OCI-LY1 (cell line): ENCODE measurements around the gene PRKG1.

ENCODE experiments used
- CTCF ChIP-seq: fragments of 200-600 bp; sonication (generic), shearing (Covaris generic); IDR thresholded peaks from 2 replicates; pipeline ENCODE4 v1.5.1; 2017; ENCODE audit warnings: mild to moderate bottlenecking, antibody characterized with exemption, low read length, moderate library complexity, mixed read lengths
- EZH2 ChIP-seq: fragments of 200-600 bp; sonication (generic), shearing (Covaris generic); IDR thresholded peaks from 2 replicates; pipeline ENCODE4 v1.8.0; 2017; ENCODE audit warnings: borderline replicate concordance, mixed run types, mild to moderate bottlenecking, antibody characterized with exemption, low read length, moderate library complexity, mixed read lengths

- TF ChIP-seq EZH2 (no peak), CTCF (no peak)
These were observed 405.4 kb downstream of the PRKG1 start for GRCh38 chr10:51479711-51480110.
